PFSK-1 (cell line): Measurements from ENCODE around the gene STARD8.

Experiments
- FOXP2 ChIP-seq: optimal IDR thresholded peaks from 2 replicates; pipeline ENCODE3; 2011; ENCODE audit warnings: borderline replicate concordance, control low read depth, inconsistent platforms; ENCODE audit not compliant: insufficient read depth; ENCODE audit errors: extremely low read length, extremely low read depth
- POLR2AphosphoS5 ChIP-seq: IDR thresholded peaks from 2 replicates; pipeline ENCODE4 v1.6.1; 2012; ENCODE audit warnings: low read depth, mild to moderate bottlenecking, control low read depth, low read length, moderate library complexity
- REST ChIP-seq, 2 experiments: IDR thresholded peaks; 2 replicates each; pipeline versions ENCODE4 v1.6.1 to v1.8.0; 2011 to 2012; ENCODE audit warnings: low read depth in 2 of 2, low read length in 2 of 2, control low read depth in 1 of 2, inconsistent platforms in 1 of 2, mild to moderate bottlenecking in 1 of 2, moderate library complexity in 1 of 2; ENCODE audit not compliant: insufficient read depth in 1 of 2
- SIN3A ChIP-seq: IDR thresholded peaks from 2 replicates; pipeline ENCODE4 v1.6.1; 2012; ENCODE audit warnings: mild to moderate bottlenecking, low read length, moderate library complexity, borderline replicate concordance; ENCODE audit not compliant: insufficient read depth
- TAF1 ChIP-seq: IDR thresholded peaks from 2 replicates; pipeline ENCODE4 v1.6.1; 2012; ENCODE audit warnings: low read length, control low read depth, borderline replicate concordance; ENCODE audit not compliant: insufficient read depth

Gene STARD8

GRCh38 chrX:68698942-68699341 is 51.5 kb downstream of the STARD8 start:
- TF ChIP-seq TAF1 (no peak), SIN3A (no peak), REST (IDR thresholded peaks at IDR 0.05; ENCODE audit: insufficient read depth in 1 of 2, low read depth in 2 of 2, low read length in 2 of 2) (no peak), POLR2AphosphoS5 (no peak), FOXP2 (no peak)

- no peak for TF ChIP-seq REST (IDR thresholded peaks at IDR 0.05; ENCODE audit: insufficient read depth in 1 of 2, low read depth in 2 of 2, low read length in 2 of 2)
- no peak for TF ChIP-seq TAF1
- TF ChIP-seq POLR2AphosphoS5: no peak
- no peak for TF ChIP-seq SIN3A
- no peak for TF ChIP-seq FOXP2
Observed at GRCh38 chrX:68699960-68700746, 52.7 kb downstream of the STARD8 start.

- TF ChIP-seq TAF1 (no peak), POLR2AphosphoS5 (no peak), REST (IDR thresholded peaks at IDR 0.05; ENCODE audit: insufficient read depth in 1 of 2, low read depth in 2 of 2, low read length in 2 of 2) (no peak), SIN3A (no peak), FOXP2 (no peak)
Observed at GRCh38 chrX:68703369-68703768, 55.9 kb downstream of the STARD8 start.

- TF ChIP-seq POLR2AphosphoS5 (no peak), SIN3A (no peak), FOXP2 (no peak), TAF1 (no peak), REST (IDR thresholded peaks at IDR 0.05; ENCODE audit: insufficient read depth in 1 of 2, low read depth in 2 of 2, low read length in 2 of 2) (no peak)
Observed at GRCh38 chrX:68703846-68704245, 56.4 kb downstream of the STARD8 start.
